Measurements from ENCODE around the gene CDKN1C.

GRCh38 chr11:2870969-2871680 lies 14.4 kb downstream of the CDKN1C start:
- TF ChIP-seq POLR2A (IDR thresholded peaks at IDR 0.05; ENCODE audit: low read length): no peak
- no peak for TF ChIP-seq GATA1 (IDR thresholded peaks at IDR 0.05; ENCODE audit: low read depth, low read length)
